Spleen (tissue), 11 donors: ENCODE data around the gene MAP1A. TPM values are rescaled to one million over a fixed set of nuclear protein-coding genes. Genes with fewer than 3 reads are reported as not detected.

Experiments used
- DNase-seq: peaks from one replicate; pipeline ENCODE4 v3.0.0-alpha.2; 2020
- H3K27ac ChIP-seq, 8 donors: fragments of 200-600 bp; sonication (generic) in 7 of 8; 1 replicate in 4 of 8; 2 replicates in 4 of 8; pipeline versions ENCODE4 v1.5.0 to v1.8.0; 2016 to 2021; ENCODE audit warnings: inconsistent platforms in 4 of 8, mild to moderate bottlenecking in 4 of 8, moderate library complexity in 1 of 8
- H3K27me3 ChIP-seq, 7 donors: fragments of 200-600 bp; sonication (generic) in 6 of 7; replicated peaks in 1 of 7; 1 replicate in 4 of 7; 2 replicates in 3 of 7; pipeline versions ENCODE4 v1.5.0 to v1.8.0; 2016 to 2021; ENCODE audit warnings: inconsistent platforms in 3 of 7, mild to moderate bottlenecking in 1 of 7
- H3K36me3 ChIP-seq, 6 donors: fragments of 200-600 bp; sonication (generic) in 5 of 6; 1 replicate in 4 of 6; 2 replicates in 2 of 6; pipeline versions ENCODE4 v1.5.0 to v1.8.0; 2016 to 2021; ENCODE audit warnings: inconsistent platforms in 2 of 6
- H3K4me1 ChIP-seq, 6 donors: fragments of 200-600 bp; sonication (generic) in 5 of 6; 1 replicate in 3 of 6; 2 replicates in 3 of 6; pipeline versions ENCODE4 v1.5.0 to v1.8.0; 2016 to 2021; ENCODE audit warnings: inconsistent platforms in 3 of 6
- H3K4me3 ChIP-seq, 8 donors: fragments of 200-600 bp; sonication (generic) in 7 of 8; 1 replicate in 4 of 8; 2 replicates in 4 of 8; pipeline versions ENCODE4 v1.5.0 to v1.8.0; 2016 to 2021; ENCODE audit warnings: inconsistent platforms in 4 of 8, mild to moderate bottlenecking in 4 of 8, moderate library complexity in 2 of 8
- H3K9me3 ChIP-seq, 8 donors: fragments of 200-600 bp; sonication (generic) in 7 of 8; 1 replicate in 4 of 8; 2 replicates in 4 of 8; pipeline versions ENCODE4 v1.5.0 to v1.8.0; 2016 to 2021; ENCODE audit warnings: inconsistent platforms in 4 of 8
- POLR2A ChIP-seq, 3 donors: fragments of 450-650 bp; IDR thresholded peaks; one replicate each; pipeline ENCODE4 v1.5.1; 2017; ENCODE audit warnings: antibody characterized with exemption in 3 of 3, mild to moderate bottlenecking in 1 of 3
- POLR2AphosphoS5 ChIP-seq, 3 donors: sonication (generic); formaldehyde crosslinking; IDR thresholded peaks; one replicate each; pipeline ENCODE4 v1.5.1; 2017; ENCODE audit warnings: antibody characterized with exemption in 3 of 3
- WGBS, 5 donors: extraction: QIAGEN DNeasy Blood & Tissue Kit in 3 of 5; methylation state at CpG; one replicate each; pipeline versions ENCODE4 v1.1.5 to v1.1.7; 2013 to 2018; 5-methylcytosine and 5-hydroxymethylcytosine counted together
- intact Hi-C: fragments of 100-400 bp; cut with DNase I; formaldehyde crosslinking; loops from one replicate; pipeline ENCODE4 v1.15.0; 2023; ENCODE audit warnings: low total_unique reads
- polyA plus RNA-seq, 3 donors: library from polyadenylated mRNA; stranded (reverse); fragments of 200-250 nt; gene quantifications; one replicate each; pipeline ENCODE4 v1.2.1, GENCODE V29; 2013
- total RNA-seq, 7 donors: library from RNA; depleted of rRNA in 3 of 7; stranded (reverse); fragments of >200 nt in 3 of 7; fragmentation: NEBNext Ultra II Directional in 4 of 7; extraction: Animal tissue kit (Norgen Biotek cat#: 25700) in 4 of 7; gene quantifications; one replicate each; pipeline versions ENCODE4 v1.1.0 to v1.2.1, GENCODE V29; 2016 to 2021
- TF ChIP-seq, protein P1 (sequence below), 11 experiments: fragments of 200-600 bp in 7 of 11; fragments of 450-650 bp in 4 of 11; sonication (generic) in 4 of 11; IDR thresholded peaks in 8 of 11; conservative IDR thresholded peaks in 3 of 11; 1 replicate in 7 of 11; 2 replicates in 4 of 11; pipeline versions ENCODE4 v1.4.0 to v1.8.0; 2016 to 2021; ENCODE audit warnings: antibody characterized with exemption in 11 of 11, inconsistent platforms in 4 of 11, mild to moderate bottlenecking in 1 of 11
- donor health status: healthy with polysubstance abuse.
- donor health status: DM: no; HTN: no; CAD: no; lungs with moderate emphysema.
- donor health status: DM: no; HTN: no; CAD: no.
- donor health status: Bipolar disorder and iron deficiency.
- donor health status: healthy.
- donor health status: DM: no; HTN: no; CAD: no.
- donor health status: DM: yes; HTN: yes; CAD: no.

Gene MAP1A
- total and polyA plus RNA-seq, 10 donors, result 0.15 to 5.4 (median 2.6) TPM

DNA sequence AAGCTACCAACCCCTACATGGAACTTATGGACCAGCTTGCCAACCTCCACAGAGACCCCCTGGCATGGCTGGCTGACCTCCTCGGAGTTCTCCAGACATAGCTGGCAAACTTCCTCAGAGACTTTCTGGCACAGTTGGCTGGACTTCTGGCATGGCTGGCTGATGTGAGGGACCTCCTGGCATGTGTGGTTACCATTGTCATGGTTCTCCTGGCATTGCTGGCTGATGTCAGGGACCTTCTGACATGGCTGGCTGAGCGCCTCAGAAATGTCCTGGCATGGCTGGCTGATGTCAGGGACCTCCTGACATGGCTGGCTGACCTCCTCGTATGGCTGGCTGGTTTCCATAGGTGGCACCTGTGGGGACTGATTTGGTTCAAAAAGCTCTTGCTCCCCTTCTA, 17.5 kb downstream of the MAP1A start:
- Histone ChIP-seq H3K4me3 (no peak overlapping the region), H3K27me3 (no peaks in the 10 kb centered on the region), H3K9me3 (no peaks in the 10 kb centered on the region), H3K36me3 (peaks cover 0 to 39% (median 13%) of the 10 kb centered on the region in 6 donors), H3K27ac (no peak overlapping the region), H3K4me1 (no peaks in the 10 kb centered on the region)
- intact Hi-C loops, result no loop called here
- WGBS, 5 donors, result 79 to 90% (median 86%) methylated on average over 1 to 3 of the region's 3 CpGs
- TF ChIP-seq POLR2A (IDR thresholded peaks at IDR 0.05) (no peak), POLR2AphosphoS5 (IDR thresholded peaks at IDR 0.05) (no peak)
- TF ChIP-seq, protein P1, sequence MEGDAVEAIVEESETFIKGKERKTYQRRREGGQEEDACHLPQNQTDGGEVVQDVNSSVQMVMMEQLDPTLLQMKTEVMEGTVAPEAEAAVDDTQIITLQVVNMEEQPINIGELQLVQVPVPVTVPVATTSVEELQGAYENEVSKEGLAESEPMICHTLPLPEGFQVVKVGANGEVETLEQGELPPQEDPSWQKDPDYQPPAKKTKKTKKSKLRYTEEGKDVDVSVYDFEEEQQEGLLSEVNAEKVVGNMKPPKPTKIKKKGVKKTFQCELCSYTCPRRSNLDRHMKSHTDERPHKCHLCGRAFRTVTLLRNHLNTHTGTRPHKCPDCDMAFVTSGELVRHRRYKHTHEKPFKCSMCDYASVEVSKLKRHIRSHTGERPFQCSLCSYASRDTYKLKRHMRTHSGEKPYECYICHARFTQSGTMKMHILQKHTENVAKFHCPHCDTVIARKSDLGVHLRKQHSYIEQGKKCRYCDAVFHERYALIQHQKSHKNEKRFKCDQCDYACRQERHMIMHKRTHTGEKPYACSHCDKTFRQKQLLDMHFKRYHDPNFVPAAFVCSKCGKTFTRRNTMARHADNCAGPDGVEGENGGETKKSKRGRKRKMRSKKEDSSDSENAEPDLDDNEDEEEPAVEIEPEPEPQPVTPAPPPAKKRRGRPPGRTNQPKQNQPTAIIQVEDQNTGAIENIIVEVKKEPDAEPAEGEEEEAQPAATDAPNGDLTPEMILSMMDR (IDR thresholded peaks at IDR 0.05 in 8 of 11, conservative IDR thresholded peaks at IDR 0.05 in 3 of 11), result no peak
- no peak for DNase-seq

DNA sequence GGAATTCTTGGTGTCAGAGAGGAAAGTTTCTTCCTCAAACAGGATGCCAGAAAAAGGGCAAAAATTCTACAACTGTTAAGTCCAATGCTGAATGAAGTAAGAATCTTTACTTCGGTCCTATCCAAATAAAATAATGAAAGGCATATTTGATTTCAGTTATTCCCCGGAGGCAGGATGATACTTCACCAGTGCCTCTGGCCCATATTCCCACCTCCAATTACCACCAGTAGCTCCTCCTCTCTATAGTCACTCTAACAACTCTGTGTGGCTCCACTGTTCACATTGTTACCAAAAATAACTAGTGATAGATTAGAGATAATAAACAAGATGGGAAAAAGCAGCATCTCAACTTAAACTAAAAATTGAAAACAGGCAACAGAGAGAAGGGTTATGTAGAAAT, 20.7 kb downstream of the MAP1A start:
- no peaks in the 10 kb centered on the region for H3K27me3 ChIP-seq
- intact Hi-C loops, result no loop called here
- no peaks in the 10 kb centered on the region for H3K4me1 ChIP-seq
- 93 to 98% (median 96%) methylated on average over 2 of the region's 2 CpGs for WGBS, 5 donors
- H3K36me3 ChIP-seq, result peaks cover 0 to 39% (median 13%) of the 10 kb centered on the region in 6 donors
- no peak overlapping the region for H3K4me3 ChIP-seq
- TF ChIP-seq POLR2AphosphoS5 (IDR thresholded peaks at IDR 0.05) (no peak), POLR2A (IDR thresholded peaks at IDR 0.05) (no peak)
- TF ChIP-seq, protein P1 (IDR thresholded peaks at IDR 0.05 in 8 of 11, conservative IDR thresholded peaks at IDR 0.05 in 3 of 11), result no peak
- no peak overlapping the region for H3K27ac ChIP-seq
- H3K9me3 ChIP-seq, result no peaks in the 10 kb centered on the region
- DNase-seq, result no peak

DNA sequence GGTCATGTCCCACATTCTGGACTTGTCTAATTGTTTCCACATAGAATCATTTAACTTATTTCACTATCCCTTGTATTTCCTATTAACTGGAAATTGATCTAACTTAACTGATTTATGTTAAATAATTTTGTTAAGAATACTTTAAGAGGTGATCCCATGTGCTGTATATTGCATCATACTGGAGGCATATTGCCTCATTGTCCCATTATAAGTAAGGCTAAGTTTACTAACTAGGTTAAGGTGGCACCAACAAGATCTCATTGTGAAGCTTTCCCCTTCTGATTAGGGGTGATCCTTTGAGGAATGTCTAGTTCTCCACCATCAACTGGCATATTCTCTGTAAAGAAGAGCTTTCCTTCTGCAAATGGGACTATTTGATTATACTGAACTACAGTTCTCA, 24.4 kb downstream of the MAP1A start:
- no peak for DNase-seq
- Histone ChIP-seq H3K27ac (no peak overlapping the region), H3K9me3 (no peaks in the 10 kb centered on the region), H3K4me3 (no peak overlapping the region), H3K36me3 (peaks cover 0 to 15% (median 0%) of the 10 kb centered on the region in 6 donors), H3K4me1 (no peaks in the 10 kb centered on the region), H3K27me3 (no peaks in the 10 kb centered on the region)
- no peak for TF ChIP-seq POLR2A (IDR thresholded peaks at IDR 0.05)
- no peak for TF ChIP-seq POLR2AphosphoS5 (IDR thresholded peaks at IDR 0.05)
- TF ChIP-seq, protein P1 (IDR thresholded peaks at IDR 0.05 in 8 of 11, conservative IDR thresholded peaks at IDR 0.05 in 3 of 11), result no peak
- intact Hi-C loops, result no loop called here

GRCh38 chr15:43544266-43544665, 26.9 kb downstream of the MAP1A start:
- Histone ChIP-seq H3K27ac (no peak overlapping the region), H3K36me3 (peaks cover 0 to 25% (median 3%) of the 10 kb centered on the region in 6 donors), H3K4me1 (no peaks in the 10 kb centered on the region), H3K4me3 (no peak overlapping the region), H3K27me3 (no peaks in the 10 kb centered on the region), H3K9me3 (peaks cover 0 to 8% (median 7%) of the 10 kb centered on the region in 8 donors)
- DNase-seq, result no peak
- TF ChIP-seq POLR2A (IDR thresholded peaks at IDR 0.05), result no peak
- TF ChIP-seq, protein P1 (IDR thresholded peaks at IDR 0.05 in 8 of 11, conservative IDR thresholded peaks at IDR 0.05 in 3 of 11), result no peak
- TF ChIP-seq POLR2AphosphoS5 (IDR thresholded peaks at IDR 0.05), result no peak
- intact Hi-C loops, result no loop called here
